CD14-positive monocyte (primary cell): Measurements from ENCODE around the gene KRAS. TPM values are rescaled to one million over a fixed set of nuclear protein-coding genes. Genes with fewer than 3 reads are reported as not detected.

Source experiments
- DNase-seq, 3 donors: peaks; one replicate each; pipeline ENCODE4 v3.0.0-alpha.2; 2011 to 2022
- H2AFZ ChIP-seq: 2 replicates; pipeline ENCODE4 v1.6.0; 2012; ENCODE audit warnings: mild to moderate bottlenecking, low read depth, low read length, inconsistent platforms; ENCODE audit not compliant: insufficient read depth, poor library complexity, severe bottlenecking
- H3K27ac ChIP-seq, 2 donors: 1 replicate in 1 of 2; 2 replicates in 1 of 2; pipeline ENCODE4 v1.5.1; 2012 to 2013; ENCODE audit warnings: low read length in 2 of 2, control low read depth in 1 of 2, inconsistent platforms in 1 of 2, low read depth in 1 of 2, mild to moderate bottlenecking in 1 of 2
- H3K27me3 ChIP-seq, 2 donors: one replicate each; pipeline versions ENCODE4 v1.6.0 to v1.6.1; 2011 to 2013; ENCODE audit warnings: low read length in 2 of 2; ENCODE audit not compliant: control insufficient read depth in 2 of 2, insufficient read depth in 2 of 2
- H3K36me3 ChIP-seq, 2 donors: replicated peaks in 1 of 2; 1 replicate in 1 of 2; 2 replicates in 1 of 2; pipeline versions ENCODE4 v1.5.1 to v1.6.1; 2012 to 2013; ENCODE audit warnings: low read length in 2 of 2, control low read depth in 1 of 2, inconsistent platforms in 1 of 2, mild to moderate bottlenecking in 1 of 2; ENCODE audit not compliant: insufficient read depth in 2 of 2, control insufficient read depth in 1 of 2
- H3K4me1 ChIP-seq, 2 donors: 1 replicate in 1 of 2; 2 replicates in 1 of 2; pipeline versions ENCODE4 v1.5.1 to v1.6.1; 2012 to 2013; ENCODE audit warnings: low read length in 2 of 2, control low read depth in 1 of 2, inconsistent platforms in 1 of 2, mild to moderate bottlenecking in 1 of 2, moderate library complexity in 1 of 2; ENCODE audit not compliant: insufficient read depth in 2 of 2, control insufficient read depth in 1 of 2
- H3K4me2 ChIP-seq: replicated peaks from 2 replicates; pipeline ENCODE3; 2012; ENCODE audit warnings: low read length, moderate library complexity, mild to moderate bottlenecking; ENCODE audit not compliant: poor library complexity, severe bottlenecking; ENCODE audit errors: extremely low read depth
- H3K4me3 ChIP-seq, 3 experiments: fragments of 200-600 bp in 1 of 3; sonication (generic) in 1 of 3; replicated peaks in 1 of 3; 1 replicate in 2 of 3; 2 replicates in 1 of 3; pipeline ENCODE4 v1.5.1; 2011 to 2013; ENCODE audit warnings: low read length in 3 of 3, mild to moderate bottlenecking in 3 of 3, control low read depth in 2 of 3, low read depth in 2 of 3, inconsistent platforms in 1 of 3, moderate library complexity in 1 of 3
- H3K79me2 ChIP-seq: 2 replicates; pipeline ENCODE4 v1.6.0; 2012; ENCODE audit warnings: mild to moderate bottlenecking, control low read depth, inconsistent platforms, low read length, moderate library complexity; ENCODE audit not compliant: insufficient read depth
- H3K9ac ChIP-seq: 2 replicates; pipeline ENCODE4 v1.6.0; 2017; ENCODE audit warnings: low read length, mild to moderate bottlenecking; ENCODE audit not compliant: insufficient read depth, poor library complexity, severe bottlenecking
- H3K9me3 ChIP-seq, 2 donors: replicated peaks in 1 of 2; 1 replicate in 1 of 2; 2 replicates in 1 of 2; pipeline versions ENCODE4 v1.5.1 to v1.6.1; 2012 to 2013; ENCODE audit warnings: low read length in 2 of 2, control low read depth in 1 of 2; ENCODE audit not compliant: control insufficient read depth in 1 of 2, insufficient read depth in 1 of 2
- H4K20me1 ChIP-seq: 2 replicates; pipeline ENCODE4 v1.6.0; 2012; ENCODE audit warnings: mild to moderate bottlenecking, low read length, control low read depth, moderate library complexity; ENCODE audit not compliant: insufficient read depth
- H3K27ac Mint-ChIP-seq, 7 donors: one replicate each; pipeline ENCODE4 v1.8.0; 2020; ENCODE audit warnings: mild to moderate bottlenecking in 7 of 7, mixed read lengths in 7 of 7, moderate library complexity in 6 of 7, inconsistent platforms in 2 of 7
- H3K27me3 Mint-ChIP-seq, 3 donors: one replicate each; pipeline ENCODE4 v1.8.0; 2021 to 2022; ENCODE audit warnings: low read depth in 3 of 3, mild to moderate bottlenecking in 3 of 3, mixed read lengths in 3 of 3, moderate library complexity in 3 of 3, inconsistent platforms in 1 of 3
- H3K36me3 Mint-ChIP-seq, 2 donors: one replicate each; pipeline ENCODE4 v1.8.0; 2020; ENCODE audit warnings: mixed read lengths in 2 of 2, inconsistent platforms in 1 of 2, mild to moderate bottlenecking in 1 of 2
- H3K4me1 Mint-ChIP-seq: one replicate; pipeline ENCODE4 v1.8.0; 2020; ENCODE audit warnings: mild to moderate bottlenecking, mixed read lengths
- H3K4me3 Mint-ChIP-seq, 2 donors: one replicate each; pipeline ENCODE4 v1.8.0; 2020; ENCODE audit warnings: mild to moderate bottlenecking in 2 of 2, mixed read lengths in 2 of 2, moderate library complexity in 1 of 2
- H3K9me3 Mint-ChIP-seq, 7 donors: one replicate each; pipeline ENCODE4 v1.8.0; 2020 to 2022; ENCODE audit warnings: mixed read lengths in 7 of 7, mild to moderate bottlenecking in 6 of 7, moderate library complexity in 6 of 7, inconsistent platforms in 2 of 7
- CTCF ChIP-seq: fragments of 200-600 bp; IDR thresholded peaks from one replicate; pipeline ENCODE4 v1.8.0; 2022; ENCODE audit warnings: antibody characterized with exemption, mild to moderate bottlenecking
- WGBS: methylation state at CpG from one replicate; pipeline ENCODE4 v1.1.5; 2013; ENCODE audit warnings: missing lambda C conversion rate; ENCODE audit not compliant: insufficient coverage; 5-methylcytosine and 5-hydroxymethylcytosine counted together
- intact Hi-C, 2 donors: fragments of 100-400 bp; cut with micrococcal nuclease; formaldehyde crosslinking; loops; one replicate each; pipeline versions ENCODE4 v1.15.0 to v1.15.1; 2023
- polyA plus RNA-seq, 3 donors: library from polyadenylated mRNA; depleted of rRNA in 1 of 3; unstranded in 2 of 3; stranded (reverse) in 1 of 3; fragments of 300-500 nt in 2 of 3; fragments of >200 nt in 1 of 3; fragmentation: Illumina TruSeq in 2 of 3; gene quantifications; 1 replicate in 2 of 3; 2 replicates in 1 of 3; pipeline ENCODE4 v1.2.3, GENCODE V29; 2012 to 2021

Gene KRAS
- polyA plus RNA-seq, 3 donors: 12.1 to 37.4 (median 33.0) TPM

- no peak overlapping the region for H3K4me3 ChIP-seq
Observed at GRCh38 chr12:25186038-25186787, 64.5 kb downstream of the KRAS start.

GRCh38 chr12:25184132-25184531 lies 66.6 kb downstream of the KRAS start:
- Mint-ChIP-seq H3K9me3 (peaks cover 0 to 2% (median 0%) of the 10 kb centered on the region in 7 donors), H3K27me3 (peaks cover 0 to 3% (median 1%) of the 10 kb centered on the region in 3 donors), H3K4me1 (peaks cover 3% of the 10 kb centered on the region), H3K36me3 (no peaks in the 10 kb centered on the region), H3K27ac (no peak overlapping the region), H3K4me3 (no peak overlapping the region)
- no peaks in the 10 kb centered on the region for H3K79me2 ChIP-seq
- H3K4me2 ChIP-seq: no peak overlapping the region
- intact Hi-C loops: no loop called here
- H3K27ac ChIP-seq: no peak overlapping the region
- no peak overlapping the region for H3K4me3 ChIP-seq
- TF ChIP-seq CTCF: no peak
- no peaks in the 10 kb centered on the region for H3K4me1 ChIP-seq
- no peaks in the 10 kb centered on the region for H4K20me1 ChIP-seq
- H2AFZ ChIP-seq: no peak overlapping the region
- no CpG with 5 or more reads among the region's 2 CpGs for WGBS
- H3K9me3 ChIP-seq: no peaks in the 10 kb centered on the region
- no peak for DNase-seq
- no peak overlapping the region for H3K9ac ChIP-seq
- H3K36me3 ChIP-seq: no peaks in the 10 kb centered on the region
- no peaks in the 10 kb centered on the region for H3K27me3 ChIP-seq

More at GRCh38 chr12:25186038-25186787, 64.5 kb downstream of the KRAS start:
- Histone ChIP-seq H3K9ac (no peak overlapping the region), H3K27ac (no peak overlapping the region), H4K20me1 (no peaks in the 10 kb centered on the region), H3K27me3 (no peaks in the 10 kb centered on the region), H2AFZ (no peak overlapping the region), H3K9me3 (no peaks in the 10 kb centered on the region), H3K4me2 (no peak overlapping the region), H3K79me2 (no peaks in the 10 kb centered on the region), H3K36me3 (no peaks in the 10 kb centered on the region), H3K4me1 (no peaks in the 10 kb centered on the region)
- H3K4me1 Mint-ChIP-seq: peaks cover 3% of the 10 kb centered on the region
- WGBS: 100% methylated on average over 1 of the region's 4 CpGs
- H3K27ac Mint-ChIP-seq: no peak overlapping the region
- no peak overlapping the region for H3K4me3 Mint-ChIP-seq
- no peaks in the 10 kb centered on the region for H3K9me3 Mint-ChIP-seq
- no peaks in the 10 kb centered on the region for H3K36me3 Mint-ChIP-seq
- no peak for TF ChIP-seq CTCF
- H3K27me3 Mint-ChIP-seq: peaks cover 0 to 3% (median 1%) of the 10 kb centered on the region in 3 donors
- intact Hi-C loops: no loop called here
- DNase-seq: no peak
